ENCODE results near the gene WARS2.

DNA sequence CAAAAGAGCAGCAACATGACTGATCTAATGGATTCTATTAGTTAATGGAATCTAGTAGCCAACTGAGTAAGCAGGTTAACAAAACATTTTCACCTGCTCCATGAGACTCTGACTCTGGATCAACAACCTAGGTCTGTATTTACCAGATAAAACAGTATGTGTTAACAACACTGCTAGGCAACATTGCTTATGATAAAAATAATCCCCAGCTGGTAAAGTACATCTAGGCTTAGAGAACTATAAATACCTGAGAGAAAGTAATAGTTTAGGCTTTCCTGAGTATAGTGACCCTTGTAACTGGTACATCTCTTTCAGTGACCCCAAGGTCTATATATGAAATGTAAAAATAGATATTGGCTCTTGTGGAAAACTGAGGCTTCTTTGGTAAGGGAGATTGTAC is 78.8 kb downstream of the WARS2 start:
- TF ChIP-seq, protein P1, sequence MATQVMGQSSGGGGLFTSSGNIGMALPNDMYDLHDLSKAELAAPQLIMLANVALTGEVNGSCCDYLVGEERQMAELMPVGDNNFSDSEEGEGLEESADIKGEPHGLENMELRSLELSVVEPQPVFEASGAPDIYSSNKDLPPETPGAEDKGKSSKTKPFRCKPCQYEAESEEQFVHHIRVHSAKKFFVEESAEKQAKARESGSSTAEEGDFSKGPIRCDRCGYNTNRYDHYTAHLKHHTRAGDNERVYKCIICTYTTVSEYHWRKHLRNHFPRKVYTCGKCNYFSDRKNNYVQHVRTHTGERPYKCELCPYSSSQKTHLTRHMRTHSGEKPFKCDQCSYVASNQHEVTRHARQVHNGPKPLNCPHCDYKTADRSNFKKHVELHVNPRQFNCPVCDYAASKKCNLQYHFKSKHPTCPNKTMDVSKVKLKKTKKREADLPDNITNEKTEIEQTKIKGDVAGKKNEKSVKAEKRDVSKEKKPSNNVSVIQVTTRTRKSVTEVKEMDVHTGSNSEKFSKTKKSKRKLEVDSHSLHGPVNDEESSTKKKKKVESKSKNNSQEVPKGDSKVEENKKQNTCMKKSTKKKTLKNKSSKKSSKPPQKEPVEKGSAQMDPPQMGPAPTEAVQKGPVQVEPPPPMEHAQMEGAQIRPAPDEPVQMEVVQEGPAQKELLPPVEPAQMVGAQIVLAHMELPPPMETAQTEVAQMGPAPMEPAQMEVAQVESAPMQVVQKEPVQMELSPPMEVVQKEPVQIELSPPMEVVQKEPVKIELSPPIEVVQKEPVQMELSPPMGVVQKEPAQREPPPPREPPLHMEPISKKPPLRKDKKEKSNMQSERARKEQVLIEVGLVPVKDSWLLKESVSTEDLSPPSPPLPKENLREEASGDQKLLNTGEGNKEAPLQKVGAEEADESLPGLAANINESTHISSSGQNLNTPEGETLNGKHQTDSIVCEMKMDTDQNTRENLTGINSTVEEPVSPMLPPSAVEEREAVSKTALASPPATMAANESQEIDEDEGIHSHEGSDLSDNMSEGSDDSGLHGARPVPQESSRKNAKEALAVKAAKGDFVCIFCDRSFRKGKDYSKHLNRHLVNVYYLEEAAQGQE (IDR thresholded peaks at IDR 0.05; ENCODE audit: insufficient read depth in 1 of 2, low read depth in 2 of 2, low read length in 2 of 2), result no peak
- TF ChIP-seq SIN3A (IDR thresholded peaks at IDR 0.05; ENCODE audit: borderline replicate concordance, insufficient read depth, low read length), result no peak
- TF ChIP-seq POLR2AphosphoS5 (IDR thresholded peaks at IDR 0.05; ENCODE audit: low read depth, low read length), result no peak
- no peak for TF ChIP-seq TAF1 (IDR thresholded peaks at IDR 0.05; ENCODE audit: borderline replicate concordance, insufficient read depth, low read length)
